IPS-NIHi7 (cell line): Measurements from ENCODE around the gene FLT3LG.

Experiments used
- DNase-seq: peaks from one replicate; pipeline ENCODE4 v3.0.0; 2012; ENCODE audit warnings: mixed read lengths; ENCODE audit errors: extremely low spot score

Gene FLT3LG

DNA sequence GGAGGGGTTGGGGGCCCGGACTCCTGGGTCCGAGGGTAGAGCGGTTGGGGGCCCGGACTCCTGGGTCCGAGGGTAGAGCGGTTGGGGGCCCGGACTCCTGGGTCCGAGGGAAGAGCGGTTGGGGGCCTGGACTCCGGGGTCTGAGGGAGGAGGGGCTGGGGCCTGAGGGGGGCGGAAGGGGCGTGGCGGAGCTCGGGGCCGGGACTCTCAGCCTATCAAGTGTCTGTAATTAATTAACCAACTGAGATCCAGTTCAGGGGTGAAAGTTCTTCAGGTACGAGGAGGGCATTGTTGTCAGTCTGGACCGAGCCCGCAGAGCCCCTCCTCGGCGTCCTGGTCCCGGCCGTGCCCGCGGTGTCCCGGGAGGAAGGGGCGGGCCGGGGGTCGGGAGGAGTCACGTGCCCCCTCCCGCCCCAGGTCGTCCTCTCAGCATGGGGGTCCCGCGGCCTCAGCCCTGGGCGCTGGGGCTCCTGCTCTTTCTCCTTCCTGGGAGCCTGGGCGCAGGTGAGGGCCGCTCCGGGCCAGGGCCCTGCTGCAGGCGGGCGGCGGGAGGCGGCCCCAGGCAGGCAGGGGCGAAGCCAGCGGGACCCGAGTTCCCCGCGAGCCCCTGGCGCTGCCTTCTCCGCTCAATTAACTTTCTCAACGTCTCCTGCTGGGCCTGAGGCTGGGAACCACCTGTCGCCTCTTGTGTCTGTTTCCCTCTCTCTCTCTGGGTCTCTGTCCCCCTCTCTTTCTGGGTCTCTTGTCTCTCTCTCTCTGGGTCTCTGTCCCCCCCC is 39.1 kb downstream of the FLT3LG start:
- DNase-seq = peak; percentile 78

DNA sequence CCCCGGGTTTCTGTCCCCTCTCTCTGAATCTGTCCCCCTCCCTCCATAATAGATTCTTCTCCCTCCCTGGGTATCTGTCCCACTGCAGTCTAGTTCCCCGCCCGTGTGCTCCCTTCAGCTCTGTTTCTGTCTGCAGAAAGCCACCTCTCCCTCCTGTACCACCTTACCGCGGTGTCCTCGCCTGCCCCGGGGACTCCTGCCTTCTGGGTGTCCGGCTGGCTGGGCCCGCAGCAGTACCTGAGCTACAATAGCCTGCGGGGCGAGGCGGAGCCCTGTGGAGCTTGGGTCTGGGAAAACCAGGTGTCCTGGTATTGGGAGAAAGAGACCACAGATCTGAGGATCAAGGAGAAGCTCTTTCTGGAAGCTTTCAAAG is 39.7 kb downstream of the FLT3LG start:
- DNase-seq = no peak

GRCh38 chr19:49514151-49514550 is 40.1 kb downstream of the FLT3LG start:
- DNase-seq = no peak

DNA sequence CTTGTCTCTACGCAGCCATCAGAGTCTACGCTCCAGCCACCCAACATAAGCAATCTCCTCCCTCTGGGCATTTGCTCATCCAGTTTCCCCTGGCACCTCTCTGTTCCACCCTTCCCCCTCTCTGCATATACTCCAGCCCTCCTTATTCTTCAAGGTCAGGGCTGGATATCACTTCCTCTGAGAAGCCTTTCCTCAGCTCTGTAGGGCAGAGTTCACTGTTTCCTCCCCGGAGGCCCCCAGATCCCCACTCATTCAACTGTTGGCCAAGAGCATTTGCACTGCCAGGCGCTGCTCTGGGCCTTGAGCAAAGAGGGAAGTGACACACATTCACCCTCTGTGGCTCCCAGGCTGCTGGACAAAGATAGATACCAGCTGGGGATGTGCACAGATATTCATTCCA is 41.8 kb downstream of the FLT3LG start:
- DNase-seq = no peak

DNA sequence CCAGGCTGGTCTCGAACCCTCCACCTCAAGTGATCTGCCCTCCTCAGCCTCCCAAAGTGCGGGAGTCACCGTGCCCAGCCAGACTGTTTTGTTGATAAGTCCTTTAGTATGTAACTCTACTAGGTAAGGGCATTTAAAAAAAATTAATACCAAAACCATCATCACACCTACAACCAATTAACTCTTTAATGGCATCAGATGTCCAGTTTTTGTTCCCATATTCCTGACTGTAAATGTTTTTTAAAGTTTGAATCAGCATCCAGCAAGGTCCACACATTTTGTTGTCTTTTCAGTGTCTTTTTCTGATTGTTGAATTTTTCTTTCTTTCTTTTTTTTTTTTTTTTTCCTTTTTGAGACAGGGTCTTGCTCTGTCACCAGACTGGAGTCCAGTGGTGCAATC is 44.0 kb downstream of the FLT3LG start:
- DNase-seq = no peak

DNA sequence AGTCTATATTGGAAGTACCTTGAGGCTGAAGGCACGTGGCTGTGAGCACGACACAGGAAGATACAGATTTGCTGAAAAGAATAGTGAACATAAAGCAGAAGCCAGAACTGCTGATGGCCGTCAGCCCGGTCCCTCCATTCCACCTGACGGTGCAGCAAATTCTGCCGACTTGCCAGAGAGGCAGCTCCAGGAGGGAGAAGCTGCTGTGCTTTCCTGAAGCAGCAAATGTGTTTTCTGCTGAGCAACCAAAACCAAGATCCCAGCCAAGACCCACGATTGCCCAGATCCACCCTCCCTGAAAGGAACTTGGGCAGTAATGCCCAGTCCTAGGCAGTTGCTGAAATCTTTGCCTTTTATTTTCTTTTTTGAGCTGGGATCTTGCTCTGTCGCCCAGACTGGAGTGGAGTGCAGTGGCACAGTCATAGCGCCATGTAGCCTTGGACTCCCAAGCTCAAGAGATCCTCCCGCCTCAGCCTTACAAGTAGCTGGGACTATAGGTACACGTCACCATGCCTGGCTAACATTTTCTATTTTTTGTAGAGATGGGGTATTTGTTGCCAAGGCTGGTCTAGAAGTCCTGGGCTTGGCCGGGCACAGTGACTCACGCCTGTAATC is 46.8 kb downstream of the FLT3LG start:
- DNase-seq = no peak

DNA sequence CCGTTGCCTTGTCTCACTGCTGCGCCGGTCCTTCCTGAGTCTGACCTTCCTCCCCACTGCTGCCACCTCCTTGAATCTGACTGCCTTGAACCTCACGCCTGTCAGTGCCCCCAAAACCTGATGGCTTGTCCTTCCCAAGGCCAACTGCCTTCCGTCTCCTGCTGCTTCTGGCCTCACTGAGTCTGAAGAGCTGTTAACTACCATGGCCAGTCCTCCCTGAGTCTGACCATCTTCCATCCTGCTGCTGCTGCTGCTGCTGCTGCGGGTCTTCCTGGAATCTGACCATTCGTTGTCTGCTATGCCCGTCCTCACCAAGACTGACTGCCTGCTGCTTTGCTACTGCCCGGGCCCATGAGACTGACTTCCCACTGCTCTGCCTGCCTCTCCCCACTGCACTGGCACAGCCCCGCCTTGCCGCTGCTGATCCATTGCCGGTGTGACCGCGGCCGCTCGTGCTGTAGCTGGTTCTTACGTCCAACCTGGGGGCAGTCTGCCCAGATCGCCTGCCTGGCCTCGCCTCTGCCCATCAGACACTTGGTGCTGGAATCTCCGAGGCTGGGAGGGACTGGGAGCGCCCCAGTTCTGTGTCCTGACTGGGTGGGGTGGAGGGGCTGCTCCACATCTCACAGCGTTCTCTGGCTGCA is 50.9 kb downstream of the FLT3LG start:
- DNase-seq = no peak

DNA sequence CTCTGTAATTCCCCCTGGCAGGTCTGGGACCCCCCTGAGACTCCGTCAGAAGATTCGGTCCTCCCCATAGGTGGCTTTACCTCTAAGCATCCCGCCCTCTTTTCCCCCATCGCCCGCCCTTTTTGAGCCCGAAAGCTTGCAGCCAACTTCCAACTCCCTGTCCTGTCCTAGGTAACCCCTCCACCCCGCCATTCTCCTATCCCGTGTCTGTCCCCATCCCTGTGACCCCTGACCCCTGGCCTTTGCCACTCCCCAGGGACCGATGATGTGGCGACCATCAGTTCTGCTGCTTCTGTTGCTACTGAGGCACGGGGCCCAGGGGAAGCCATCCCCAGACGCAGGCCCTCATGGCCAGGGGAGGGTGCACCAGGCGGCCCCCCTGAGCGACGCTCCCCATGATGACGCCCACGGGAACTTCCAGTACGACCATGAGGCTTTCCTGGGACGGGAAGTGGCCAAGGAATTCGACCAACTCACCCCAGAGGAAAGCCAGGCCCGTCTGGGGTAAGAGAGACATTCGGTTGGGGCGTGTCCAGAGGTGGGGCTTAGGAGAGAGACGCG is 54.3 kb downstream of the FLT3LG start:
- DNase-seq = no peak

DNA sequence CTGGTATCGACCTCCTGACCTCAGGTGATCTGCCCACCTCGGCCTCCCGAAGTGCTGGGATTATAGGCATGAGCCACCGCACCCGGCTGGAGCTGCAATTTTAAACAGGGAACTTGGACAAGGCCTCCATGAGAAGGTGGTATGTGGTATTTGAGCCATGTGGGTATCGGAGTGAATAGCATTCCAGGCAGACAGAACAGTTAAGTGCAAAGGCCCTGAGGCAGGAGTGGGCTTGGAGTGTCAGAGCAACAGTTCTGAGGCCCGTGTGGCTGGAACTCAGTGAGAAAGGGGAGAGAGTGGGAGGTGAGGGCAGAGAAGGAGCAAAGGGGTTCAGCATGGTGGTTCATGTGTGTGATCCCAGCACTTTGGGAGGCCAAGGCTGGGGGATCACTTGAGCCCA is 56.7 kb downstream of the FLT3LG start:
- DNase-seq = no peak

- peak; percentile 76 for DNase-seq
These were observed 59.8 kb downstream of the FLT3LG start for GRCh38 chr19:49533551-49534488.

DNA sequence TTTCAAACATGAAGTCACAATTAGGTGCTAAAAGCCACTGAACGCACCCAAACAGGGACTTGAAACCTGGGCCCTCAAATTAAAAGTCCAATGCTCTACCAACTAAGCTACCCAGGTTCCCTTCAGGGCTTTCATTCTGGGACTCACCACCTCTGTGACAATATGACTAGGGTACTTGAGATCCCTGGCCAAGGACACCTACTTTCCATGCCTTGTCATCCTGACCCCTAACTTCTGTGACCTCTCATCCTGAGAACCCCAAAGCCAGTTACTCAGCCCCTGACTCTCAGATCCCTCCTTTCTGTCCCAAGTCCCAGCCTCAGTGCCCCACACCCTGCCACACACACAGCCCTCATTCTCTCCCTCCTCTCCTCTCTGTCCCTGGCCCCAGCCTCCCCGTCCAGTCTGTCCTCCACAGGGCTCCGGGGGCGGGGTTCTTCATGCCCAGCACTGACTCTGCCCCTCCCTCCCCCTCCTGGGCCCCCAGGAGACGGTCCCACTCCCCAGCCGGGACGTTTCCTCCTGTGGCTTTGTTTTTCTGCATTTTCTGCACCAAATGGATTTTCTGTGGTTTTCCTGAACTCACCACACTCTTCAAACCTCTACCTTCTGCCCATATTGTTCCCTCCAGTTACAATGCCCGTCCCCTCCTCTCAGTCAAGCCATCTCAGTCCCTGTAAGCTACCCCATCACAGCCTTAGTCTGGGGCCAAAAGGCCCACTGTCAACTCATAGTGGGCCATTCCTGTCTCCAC is 60.8 kb downstream of the FLT3LG start:
- DNase-seq = no peak
